Neural cell (in vitro differentiated cells): Measurements from ENCODE around the gene DNAH10. TPM values are rescaled to one million over a fixed set of nuclear protein-coding genes. Genes with fewer than 3 reads are reported as not detected.

Source experiments
- H2AFZ ChIP-seq: fragments of 200-600, 300-800 bp; sonication (generic), shearing (Covaris generic); 2 replicates; pipeline ENCODE4 v1.6.0; 2014; ENCODE audit warnings: low read depth, mild to moderate bottlenecking, antibody characterized with exemption, low read length, moderate library complexity
- H3F3A ChIP-seq: fragments of 200-600 bp; shearing (Covaris generic); 2 replicates; pipeline ENCODE4 v1.6.1; 2016; ENCODE audit warnings: mild to moderate bottlenecking, moderate library complexity, mixed read lengths, antibody characterized with exemption, low read length; ENCODE audit not compliant: insufficient read depth, poor library complexity, severe bottlenecking
- H3K27ac ChIP-seq: fragments of 200-600, 300-800 bp; sonication (generic), shearing (Covaris generic); 2 replicates; pipeline ENCODE4 v1.5.1; 2014; ENCODE audit warnings: mild to moderate bottlenecking, low read length, moderate library complexity
- H3K27me3 ChIP-seq: fragments of 300-800, 200-600 bp; sonication (generic), shearing (Covaris generic); 2 replicates; pipeline ENCODE4 v1.6.0; 2014; ENCODE audit warnings: mild to moderate bottlenecking, low read depth, low read length, moderate library complexity; ENCODE audit not compliant: insufficient read depth
- H3K36me3 ChIP-seq: fragments of 300-800, 200-600 bp; sonication (generic), shearing (Covaris generic); 2 replicates; pipeline ENCODE4 v1.5.1; 2014; ENCODE audit warnings: mild to moderate bottlenecking, antibody characterized with exemption, low read length, moderate library complexity; ENCODE audit not compliant: insufficient read depth
- H3K4me2 ChIP-seq: fragments of 300-800, 200-600 bp; sonication (generic), shearing (Covaris generic); 2 replicates; pipeline ENCODE4 v1.6.0; 2014; ENCODE audit warnings: mild to moderate bottlenecking, low read length
- H3K4me3 ChIP-seq: fragments of 300-800, 200-600 bp; sonication (generic), shearing (Covaris generic); 2 replicates; pipeline ENCODE4 v1.5.1; 2014; ENCODE audit warnings: mild to moderate bottlenecking, low read length, moderate library complexity
- H3K79me2 ChIP-seq: fragments of 200-600 bp; shearing (Covaris generic); replicated peaks from 2 replicates; pipeline ENCODE4 v1.6.0; 2014; ENCODE audit warnings: mild to moderate bottlenecking, low read length, moderate library complexity; ENCODE audit not compliant: insufficient read depth
- H3K9ac ChIP-seq: fragments of 300-800, 200-600 bp; sonication (generic), shearing (Covaris generic); 2 replicates; pipeline ENCODE4 v1.6.1; 2016; ENCODE audit warnings: mild to moderate bottlenecking, low read length, mixed read lengths
- H3K9me2 ChIP-seq: fragments of 200-600 bp; shearing (Covaris generic); 2 replicates; pipeline ENCODE4 v1.6.1; 2016; ENCODE audit warnings: mild to moderate bottlenecking, low read length, mixed read lengths; ENCODE audit not compliant: insufficient read depth
- H3K9me3 ChIP-seq: fragments of 200-600, 300-800 bp; sonication (generic), shearing (Covaris generic); 2 replicates; pipeline ENCODE4 v1.6.1; 2016; ENCODE audit warnings: mild to moderate bottlenecking, mixed run types, low read length, moderate library complexity, mixed read lengths
- H4K20me1 ChIP-seq: fragments of 200-600 bp; shearing (Covaris generic); 2 replicates; pipeline ENCODE4 v1.6.1; 2016; ENCODE audit warnings: mild to moderate bottlenecking, mixed run types; ENCODE audit not compliant: insufficient read depth
- CTCF ChIP-seq: fragments of 450-650 bp; IDR thresholded peaks from 2 replicates; pipeline ENCODE4 v1.5.1; 2014; ENCODE audit warnings: antibody characterized with exemption, mild to moderate bottlenecking, moderate library complexity; ENCODE audit not compliant: poor library complexity, severe bottlenecking
- EP300 ChIP-seq: fragments of 450-650 bp; conservative IDR thresholded peaks from 2 replicates; pipeline ENCODE4 v1.6.1; 2014; ENCODE audit warnings: antibody characterized with exemption, mild to moderate bottlenecking, moderate library complexity; ENCODE audit not compliant: poor library complexity, severe bottlenecking
- EZH2 ChIP-seq: fragments of 200-600, 300-800 bp; shearing (Covaris generic), sonication (generic); IDR thresholded peaks from 2 replicates; pipeline ENCODE4 v1.6.1; 2014; ENCODE audit warnings: antibody characterized with exemption, low read length, borderline replicate concordance, mild to moderate bottlenecking; ENCODE audit not compliant: insufficient read depth, poor library complexity, severe bottlenecking
- MXI1 ChIP-seq: fragments of 450-650 bp; conservative IDR thresholded peaks from 2 replicates; pipeline ENCODE4 v1.6.1; 2014; ENCODE audit warnings: antibody characterized with exemption, mild to moderate bottlenecking; ENCODE audit not compliant: poor library complexity, severe bottlenecking
- POLR2AphosphoS5 ChIP-seq: IDR thresholded peaks from 2 replicates; pipeline ENCODE4 v1.6.1; 2012
- RAD21 ChIP-seq: fragments of 450-650 bp; conservative IDR thresholded peaks from 2 replicates; pipeline ENCODE4 v1.6.1; 2014; ENCODE audit warnings: antibody characterized with exemption, mild to moderate bottlenecking, moderate library complexity
- REST ChIP-seq: IDR thresholded peaks from 2 replicates; pipeline ENCODE4 v1.6.1; 2012; ENCODE audit warnings: borderline replicate concordance
- SMC3 ChIP-seq: fragments of 450-650 bp; conservative IDR thresholded peaks from 2 replicates; pipeline ENCODE4 v1.6.1; 2014; ENCODE audit warnings: antibody characterized with exemption, mild to moderate bottlenecking, moderate library complexity; ENCODE audit not compliant: poor library complexity
- TAF1 ChIP-seq: IDR thresholded peaks from 2 replicates; pipeline ENCODE4 v1.6.1; 2012; ENCODE audit warnings: low read depth
- polyA plus RNA-seq: library from polyadenylated mRNA; depleted of rRNA; stranded (reverse); fragments of >200 nt; gene quantifications from 2 replicates; pipeline ENCODE4 v1.2.3, GENCODE V29; 2014

Gene DNAH10
- polyA plus RNA-seq, 1 donor from 2014 or later, result 1.9 TPM

- no peak for TF ChIP-seq REST
- TF ChIP-seq RAD21, result no peak
- no peak for TF ChIP-seq MXI1
- TF ChIP-seq EP300, result no peak
- no peak for TF ChIP-seq EZH2
- no peak for TF ChIP-seq CTCF
- no peak for TF ChIP-seq POLR2AphosphoS5
- TF ChIP-seq SMC3, result no peak
- TF ChIP-seq TAF1, result no peak
- Histone ChIP-seq H3K79me2 (no peaks in the 10 kb centered on the region), H3K9me3 (no peaks in the 10 kb centered on the region), H3K4me2 (no peak overlapping the region), H2AFZ (no peak overlapping the region), H3K36me3 (no peaks in the 10 kb centered on the region), H3K9me2 (no peaks in the 10 kb centered on the region), H3K4me3 (no peak overlapping the region), H3F3A (no peaks in the 10 kb centered on the region), H3K27me3 (no peaks in the 10 kb centered on the region), H3K27ac (no peak overlapping the region), H3K9ac (no peak overlapping the region), H4K20me1 (no peaks in the 10 kb centered on the region)
Measured at GRCh38 chr12:123832052-123832451, 70.0 kb downstream of the DNAH10 start.

GRCh38 chr12:123833830-123834229 lies 71.7 kb downstream of the DNAH10 start:
- no peaks in the 10 kb centered on the region for H3K79me2 ChIP-seq
- H3K36me3 ChIP-seq, result no peaks in the 10 kb centered on the region
- no peaks in the 10 kb centered on the region for H4K20me1 ChIP-seq
- H3K4me2 ChIP-seq, result no peak overlapping the region
- H3K27me3 ChIP-seq, result no peaks in the 10 kb centered on the region
- TF ChIP-seq EP300, result no peak
- TF ChIP-seq REST, result no peak
- no peak for TF ChIP-seq POLR2AphosphoS5
- TF ChIP-seq CTCF, result no peak
- TF ChIP-seq TAF1, result no peak
- H3K27ac ChIP-seq, result no peak overlapping the region
- no peak overlapping the region for H3K9ac ChIP-seq
- H3K9me3 ChIP-seq, result no peaks in the 10 kb centered on the region
- H3F3A ChIP-seq, result no peaks in the 10 kb centered on the region
- H3K4me3 ChIP-seq, result no peak overlapping the region
- no peaks in the 10 kb centered on the region for H3K9me2 ChIP-seq
- H2AFZ ChIP-seq, result no peak overlapping the region
